ENCODE results near the gene C16orf90. TPM values are rescaled to one million over a fixed set of nuclear protein-coding genes. Genes with fewer than 3 reads are reported as not detected.

C16orf90 gene
- total RNA-seq, result not detected in 2 replicates

DNA sequence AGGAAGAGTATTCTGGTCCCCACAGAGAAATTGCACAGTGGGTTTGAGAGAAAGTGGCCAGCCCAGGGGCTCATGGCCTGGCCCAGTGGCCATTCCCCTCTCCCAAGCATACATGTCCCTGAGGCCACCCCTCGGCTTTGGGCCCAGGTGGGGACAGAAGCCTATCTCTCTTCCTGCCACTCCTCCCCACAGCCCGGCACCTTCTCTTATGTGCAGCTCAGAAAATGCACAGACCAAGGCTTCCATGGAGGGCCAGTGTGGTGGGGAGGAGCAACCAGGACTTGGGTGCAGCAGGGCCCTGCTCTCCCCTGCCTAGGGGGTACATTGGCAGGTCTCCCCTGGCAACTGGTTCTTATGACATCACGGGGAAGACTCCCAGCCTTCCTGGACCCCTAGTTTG is at the start of gene C16orf90:
Gene C16orf90 (minus strand): TSS at position 314 of the 400 bp plus-strand sequence. CDS start 68 bp downstream, at position 246.

Other genes starting within 250 kb of the C16orf90 start
- gene MEFV, start 238.9 kb downstream of the C16orf90 start, total RNA-seq, result not detected in 2 replicates
- 38.0 and 49.0 TPM in 2 replicates for gene ZNF263, start 212.0 kb downstream of the C16orf90 start, total RNA-seq
- gene TIGD7, start 190.1 kb downstream of the C16orf90 start, total RNA-seq, result 2.3 TPM in 2 replicates
- gene ZNF75A, start 190.0 kb downstream of the C16orf90 start, total RNA-seq, result 8.9 and 20.7 TPM in 2 replicates
- gene OR2C1, start 139.6 kb downstream of the C16orf90 start, total RNA-seq, result 0.77 TPM in 1 of 2 replicates, not detected in the other
- gene ZSCAN32, start 94.5 kb downstream of the C16orf90 start, total RNA-seq, result 10.3 and 12.1 TPM in 2 replicates
- gene ZNF174, start 94.3 kb downstream of the C16orf90 start, total RNA-seq, result 6.6 and 7.0 TPM in 2 replicates
- 1.1 and 2.5 TPM in 2 replicates for gene ZNF597, start 52.0 kb downstream of the C16orf90 start, total RNA-seq
- gene NAA60, start 51.8 kb downstream of the C16orf90 start, total RNA-seq, result 19.1 and 34.0 TPM in 2 replicates
- gene CLUAP1, start 5.5 kb upstream of the C16orf90 start, total RNA-seq, result 7.8 and 14.8 TPM in 2 replicates
- gene NLRC3, start 81.9 kb upstream of the C16orf90 start, total RNA-seq, result not detected in 2 replicates
- gene SLX4, start 116.1 kb upstream of the C16orf90 start, total RNA-seq, result 2.2 and 3.6 TPM in 2 replicates
- 6.8 and 9.1 TPM in 2 replicates for gene DNASE1, start 159.2 kb upstream of the C16orf90 start, total RNA-seq
- 53.2 and 63.9 TPM in 2 replicates for gene TRAP1, start 222.0 kb upstream of the C16orf90 start, total RNA-seq

All from pericardium fibroblast (primary cell).